ENCODE results near the gene ADORA1. TPM values are rescaled to one million over a fixed set of nuclear protein-coding genes. Genes with fewer than 3 reads are reported as not detected.

The ADORA1 gene
- total RNA-seq, 1 donor from 2014 or later = 0.14 TPM

GRCh38 chr1:203177470-203178039 lies 50.0 kb downstream of the ADORA1 start:
- TF ChIP-seq CTCF (IDR thresholded peaks at IDR 0.05; ENCODE audit: unreplicated experiment) = no peak
- no peak overlapping the region for H3K4me3 Mint-ChIP-seq (ENCODE audit: low read depth)
- H3K4me1 Mint-ChIP-seq (ENCODE audit: low read depth) = no peaks in the 10 kb centered on the region
- no peak for DNase-seq (ENCODE audit: low spot score, unreplicated experiment)
- H3K27me3 Mint-ChIP-seq = peaks cover 79% of the 10 kb centered on the region
- no peaks in the 10 kb centered on the region for H3K9me3 Mint-ChIP-seq (ENCODE audit: low read depth)
- H3K36me3 Mint-ChIP-seq (ENCODE audit: insufficient read depth) = no peaks in the 10 kb centered on the region
- H3K27ac Mint-ChIP-seq = no peak overlapping the region

- Mint-ChIP-seq H3K9me3 (ENCODE audit: low read depth) (no peaks in the 10 kb centered on the region), H3K36me3 (ENCODE audit: insufficient read depth) (no peaks in the 10 kb centered on the region), H3K4me1 (ENCODE audit: low read depth) (no peaks in the 10 kb centered on the region), H3K27me3 (peaks cover 80% of the 10 kb centered on the region), H3K4me3 (ENCODE audit: low read depth) (no peak overlapping the region), H3K27ac (no peak overlapping the region)
- TF ChIP-seq CTCF (IDR thresholded peaks at IDR 0.05; ENCODE audit: unreplicated experiment) = no peak
- DNase-seq (ENCODE audit: low spot score, unreplicated experiment) = no peak
These were observed 50.6 kb downstream of the ADORA1 start for GRCh38 chr1:203178083-203178482.

GRCh38 chr1:203178821-203179666 lies 51.5 kb downstream of the ADORA1 start:
- no peaks in the 10 kb centered on the region for H3K4me1 Mint-ChIP-seq (ENCODE audit: low read depth)
- peaks cover 82% of the 10 kb centered on the region for H3K27me3 Mint-ChIP-seq
- no peak for TF ChIP-seq CTCF (IDR thresholded peaks at IDR 0.05; ENCODE audit: unreplicated experiment)
- no peak overlapping the region for H3K27ac Mint-ChIP-seq
- DNase-seq (ENCODE audit: low spot score, unreplicated experiment) = no peak
- no peaks in the 10 kb centered on the region for H3K36me3 Mint-ChIP-seq (ENCODE audit: insufficient read depth)
- H3K9me3 Mint-ChIP-seq (ENCODE audit: low read depth) = no peaks in the 10 kb centered on the region
- no peak overlapping the region for H3K4me3 Mint-ChIP-seq (ENCODE audit: low read depth)

GRCh38 chr1:203179667-203180005 lies 52.1 kb downstream of the ADORA1 start:
- no peak for TF ChIP-seq CTCF (IDR thresholded peaks at IDR 0.05; ENCODE audit: unreplicated experiment)
- Mint-ChIP-seq H3K9me3 (ENCODE audit: low read depth) (no peaks in the 10 kb centered on the region), H3K36me3 (ENCODE audit: insufficient read depth) (no peaks in the 10 kb centered on the region), H3K4me3 (ENCODE audit: low read depth) (no peak overlapping the region), H3K4me1 (ENCODE audit: low read depth) (no peaks in the 10 kb centered on the region), H3K27ac (no peak overlapping the region), H3K27me3 (peaks cover 86% of the 10 kb centered on the region)
- no peak for DNase-seq (ENCODE audit: low spot score, unreplicated experiment)

- Mint-ChIP-seq H3K27ac (no peak overlapping the region), H3K4me1 (ENCODE audit: low read depth) (no peaks in the 10 kb centered on the region), H3K36me3 (ENCODE audit: insufficient read depth) (no peaks in the 10 kb centered on the region), H3K4me3 (ENCODE audit: low read depth) (no peak overlapping the region), H3K9me3 (ENCODE audit: low read depth) (no peaks in the 10 kb centered on the region), H3K27me3 (peaks cover 97% of the 10 kb centered on the region)
- DNase-seq (ENCODE audit: low spot score, unreplicated experiment) = no peak
- no peak for TF ChIP-seq CTCF (IDR thresholded peaks at IDR 0.05; ENCODE audit: unreplicated experiment)
These were observed 53.2 kb downstream of the ADORA1 start for GRCh38 chr1:203180611-203181330.

Measured in progenitor cell of endocrine pancreas (in vitro differentiated cells).